GM19438 (cell line): ENCODE data around the gene ZNF182.
"Not testable (repeated sequence)": the region's sequence is repeated elsewhere in the genome, so short reads cannot be mapped to it uniquely, and the experiment has no call there.

ENCODE experiments used
- ATAC-seq: cut with Tn5 transposase; IDR thresholded peaks from one replicate; pipeline ENCODE4 v1.9.1; 2021; ENCODE audit warnings: low read depth; ENCODE audit not compliant: unreplicated experiment

ZNF182 gene

GRCh38 chrX:48002929-48003328 lies 860 bp downstream of the ZNF182 start:
- ATAC-seq: no peak

- ATAC-seq: no peak
Observed at GRCh38 chrX:48002319-48002718, 1.5 kb downstream of the ZNF182 start.

- no peak for ATAC-seq
Observed at GRCh38 chrX:48001260-48001659, 2.5 kb downstream of the ZNF182 start.

GRCh38 chrX:47992669-47993068 lies 11.1 kb downstream of the ZNF182 start:
- ATAC-seq: no peak

- no peak for ATAC-seq
Observed at GRCh38 chrX:47992095-47992380, 11.8 kb downstream of the ZNF182 start.

- no peak for ATAC-seq
Observed at GRCh38 chrX:47991263-47992094, 12.3 kb downstream of the ZNF182 start.

- no peak for ATAC-seq
Observed at GRCh38 chrX:47976254-47977151, 27.3 kb downstream of the ZNF182 start.

GRCh38 chrX:47973235-47973634 lies 30.6 kb downstream of the ZNF182 start:
- no peak for ATAC-seq

GRCh38 chrX:47965526-47965925 lies 38.3 kb downstream of the ZNF182 start:
- ATAC-seq: not testable (repeated sequence)

GRCh38 chrX:47961830-47962229 lies 42.0 kb downstream of the ZNF182 start:
- ATAC-seq: not testable (repeated sequence)

- ATAC-seq: no peak
Observed at GRCh38 chrX:47960406-47960805, 43.4 kb downstream of the ZNF182 start.

- ATAC-seq: no peak
Observed at GRCh38 chrX:47958761-47959342, 44.9 kb downstream of the ZNF182 start.

GRCh38 chrX:47958206-47958605 lies 45.6 kb downstream of the ZNF182 start:
- not testable (repeated sequence) for ATAC-seq

- ATAC-seq: no peak
Observed at GRCh38 chrX:47956016-47956415, 47.8 kb downstream of the ZNF182 start.

GRCh38 chrX:47955295-47955694 lies 48.5 kb downstream of the ZNF182 start:
- ATAC-seq: not testable (repeated sequence)

GRCh38 chrX:47941423-47941822 lies 62.4 kb downstream of the ZNF182 start:
- no peak for ATAC-seq

GRCh38 chrX:47940448-47940847 lies 63.3 kb downstream of the ZNF182 start:
- no peak for ATAC-seq

GRCh38 chrX:47936940-47937317 lies 66.9 kb downstream of the ZNF182 start:
- no peak for ATAC-seq

- no peak for ATAC-seq
Observed at GRCh38 chrX:47936224-47936939, 67.4 kb downstream of the ZNF182 start.

GRCh38 chrX:47933946-47934345 lies 69.8 kb downstream of the ZNF182 start:
- ATAC-seq: no peak

GRCh38 chrX:47931970-47932369 lies 71.8 kb downstream of the ZNF182 start:
- ATAC-seq: not testable (repeated sequence)
